IMR-90 (cell line): ENCODE results near the gene TBC1D22A.

Experiments used
- CEBPB ChIP-seq: IDR thresholded peaks from 2 replicates; pipeline ENCODE4 v1.6.1; 2012; ENCODE audit warnings: low read depth, low read length, improper control_type of control experiment
- CHD1 ChIP-seq: IDR thresholded peaks from 2 replicates; pipeline ENCODE4 v1.6.1; 2012; ENCODE audit warnings: low read depth, low read length, improper control_type of control experiment
- CTCF ChIP-seq: conservative IDR thresholded peaks from 2 replicates; pipeline ENCODE4 v1.5.1; 2012; ENCODE audit warnings: mild to moderate bottlenecking, low read depth, low read length, improper control_type of control experiment
- ELK1 ChIP-seq: fragments of 150-350 bp; IDR thresholded peaks from 2 replicates; pipeline ENCODE4 v1.6.1; 2016; ENCODE audit warnings: low read depth, mild to moderate bottlenecking, low read length, moderate library complexity, borderline replicate concordance
- FOS ChIP-seq: fragments of 150-350 bp; IDR thresholded peaks from 2 replicates; pipeline ENCODE4 v1.6.1; 2016; ENCODE audit warnings: low read depth, low read length
- MAFK ChIP-seq: IDR thresholded peaks from 2 replicates; pipeline ENCODE4 v1.6.1; 2012; ENCODE audit warnings: low read depth, low read length, improper control_type of control experiment
- MAZ ChIP-seq: IDR thresholded peaks from 2 replicates; pipeline ENCODE4 v1.6.1; 2012; ENCODE audit warnings: low read depth, mild to moderate bottlenecking, low read length, improper control_type of control experiment, moderate library complexity, borderline replicate concordance
- MXI1 ChIP-seq: IDR thresholded peaks from 2 replicates; pipeline ENCODE4 v1.6.1; 2012; ENCODE audit warnings: low read depth, mild to moderate bottlenecking, low read length, moderate library complexity, borderline replicate concordance
- NFE2L2 ChIP-seq: fragments of 150-350 bp; IDR thresholded peaks from 2 replicates; pipeline ENCODE4 v1.6.1; 2016; ENCODE audit warnings: low read depth, mild to moderate bottlenecking, low read length
- POLR2A ChIP-seq: IDR thresholded peaks from 2 replicates; pipeline ENCODE4 v1.6.1; 2012; ENCODE audit warnings: mild to moderate bottlenecking, low read depth, low read length
- RAD21 ChIP-seq: IDR thresholded peaks from 2 replicates; pipeline ENCODE4 v1.6.1; 2012; ENCODE audit warnings: low read length, improper control_type of control experiment
- RCOR1 ChIP-seq: IDR thresholded peaks from 2 replicates; pipeline ENCODE4 v1.6.1; 2012; ENCODE audit warnings: mild to moderate bottlenecking, low read length, improper control_type of control experiment; ENCODE audit not compliant: insufficient replicate concordance
- SMC3 ChIP-seq: fragments of 150-350 bp; IDR thresholded peaks from 2 replicates; pipeline ENCODE4 v1.6.1; 2016; ENCODE audit warnings: low read depth, mild to moderate bottlenecking, antibody characterized with exemption, low read length, moderate library complexity
- TF ChIP-seq, protein P1 (sequence below): fragments of 150-350 bp; IDR thresholded peaks from 2 replicates; pipeline ENCODE4 v1.6.1; 2017; ENCODE audit warnings: mild to moderate bottlenecking, antibody characterized with exemption, low read length, low read depth

DNA sequence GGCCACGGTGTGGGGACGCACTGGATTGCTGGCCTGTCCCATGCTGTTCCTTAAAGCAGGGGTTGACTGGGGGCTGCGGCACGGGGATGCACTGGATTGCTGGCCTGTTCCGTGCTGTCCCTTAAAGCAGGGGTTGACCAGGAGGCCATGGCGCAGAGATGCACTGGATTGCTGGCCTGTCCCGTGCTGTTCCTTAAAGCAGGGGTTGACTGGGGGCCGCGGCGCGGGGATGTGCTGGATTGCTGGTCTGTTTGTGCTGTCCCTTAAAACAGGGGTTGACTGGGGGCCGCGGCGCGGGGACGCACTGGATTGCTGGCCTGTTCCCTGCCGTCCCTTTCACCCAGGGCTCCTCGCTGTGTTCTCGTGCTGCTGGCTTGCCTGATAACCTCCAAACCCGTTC, 383.4 kb downstream of the TBC1D22A start:
- no peak for TF ChIP-seq CTCF
- no peak for TF ChIP-seq POLR2A
- TF ChIP-seq MAFK: no peak
- no peak for TF ChIP-seq CEBPB
- no peak for TF ChIP-seq RCOR1
- TF ChIP-seq ELK1: no peak
- no peak for TF ChIP-seq RAD21
- no peak for TF ChIP-seq MXI1
- TF ChIP-seq, protein P1, sequence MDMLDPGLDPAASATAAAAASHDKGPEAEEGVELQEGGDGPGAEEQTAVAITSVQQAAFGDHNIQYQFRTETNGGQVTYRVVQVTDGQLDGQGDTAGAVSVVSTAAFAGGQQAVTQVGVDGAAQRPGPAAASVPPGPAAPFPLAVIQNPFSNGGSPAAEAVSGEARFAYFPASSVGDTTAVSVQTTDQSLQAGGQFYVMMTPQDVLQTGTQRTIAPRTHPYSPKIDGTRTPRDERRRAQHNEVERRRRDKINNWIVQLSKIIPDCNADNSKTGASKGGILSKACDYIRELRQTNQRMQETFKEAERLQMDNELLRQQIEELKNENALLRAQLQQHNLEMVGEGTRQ: no peak
- TF ChIP-seq SMC3: no peak
- TF ChIP-seq NFE2L2: no peak
- TF ChIP-seq CHD1: no peak
- no peak for TF ChIP-seq FOS
- no peak for TF ChIP-seq MAZ
